Measurements from ENCODE around the gene C5AR1. TPM values are rescaled to one million over a fixed set of nuclear protein-coding genes. Genes with fewer than 3 reads are reported as not detected.
A peak's percentile ranks its signal among the peaks of the same experiment; 100 is the strongest.

C5AR1 gene
- polyA plus RNA-seq, 3 donors = 143 to 1,132 (median 320) TPM

DNA sequence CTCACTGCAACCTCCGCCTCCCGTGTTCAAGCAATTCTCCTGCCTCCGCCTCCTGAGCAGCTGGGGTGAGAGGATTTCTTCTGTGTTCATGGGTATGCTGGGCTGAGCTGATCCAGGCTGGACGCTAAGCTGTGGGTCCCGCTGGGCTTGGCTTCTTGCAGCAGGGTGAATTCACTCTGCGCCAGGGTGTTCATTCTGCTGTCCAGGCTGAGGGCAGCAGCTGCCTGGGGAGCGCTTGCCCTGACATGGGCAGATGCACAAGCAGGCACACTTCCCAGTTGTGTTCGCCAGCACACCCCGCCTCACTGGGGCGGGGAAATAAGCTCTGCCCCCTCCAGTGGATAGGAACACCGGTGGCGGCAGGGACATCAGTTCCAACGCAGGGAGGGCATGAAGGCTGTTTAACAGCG lies 42.3 kb upstream of the C5AR1 start:
- WGBS (ENCODE audit: insufficient coverage) = 94% methylated on average over 9 of the region's 14 CpGs

DNA sequence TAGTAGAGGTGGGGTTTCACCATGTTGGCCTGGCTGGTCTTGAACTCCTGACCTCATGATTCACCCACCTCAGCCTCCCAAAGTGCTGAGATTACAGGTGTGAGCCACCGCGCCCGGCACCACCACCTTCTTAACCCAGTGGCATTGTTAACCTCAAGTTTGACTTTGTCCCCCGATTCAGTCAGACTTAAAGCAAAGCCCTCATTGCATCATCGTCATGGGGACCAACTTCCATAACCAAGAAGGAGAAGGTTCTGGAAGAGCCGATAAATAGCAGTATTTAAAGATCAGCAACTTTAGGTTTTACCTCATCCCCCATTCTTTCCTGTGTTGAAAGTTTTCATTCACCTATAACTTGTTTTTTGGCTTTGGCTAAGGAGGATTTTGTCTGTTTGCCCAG lies 41.6 kb upstream of the C5AR1 start:
- Mint-ChIP-seq H3K27me3 (ENCODE audit: low read depth in 3 of 3) (no peaks in the 10 kb centered on the region), H3K9me3 (no peaks in the 10 kb centered on the region), H3K27ac (peak overlapping the region in 1 of 7 donors; percentile 36), H3K36me3 (peaks cover 60 to 83% of the 10 kb centered on the region in 2 donors), H3K4me3 (no peak overlapping the region), H3K4me1 (peaks cover 15% of the 10 kb centered on the region)
- 89% methylated on average over 5 of the region's 6 CpGs for WGBS (ENCODE audit: insufficient coverage)
- Histone ChIP-seq H4K20me1 (ENCODE audit: insufficient read depth, low read length) (peaks cover 4% of the 10 kb centered on the region), H3K9me3 (replicated peaks in 1 of 2; ENCODE audit: control insufficient read depth in 1 of 2, insufficient read depth in 1 of 2, low read length in 2 of 2) (no peaks in the 10 kb centered on the region), H3K4me1 (ENCODE audit: control insufficient read depth in 1 of 2, insufficient read depth in 2 of 2, low read length in 2 of 2) (peaks cover 7 to 16% of the 10 kb centered on the region in 2 donors), H3K36me3 (replicated peaks in 1 of 2; ENCODE audit: control insufficient read depth in 1 of 2, insufficient read depth in 2 of 2, low read length in 2 of 2) (peaks cover 65 to 71% of the 10 kb centered on the region in 2 donors), H3K79me2 (ENCODE audit: insufficient read depth, low read length) (no peaks in the 10 kb centered on the region), H3K9ac (ENCODE audit: insufficient read depth, low read length, poor library complexity, severe bottlenecking) (no peak overlapping the region), H3K27ac (ENCODE audit: low read depth in 1 of 2, low read length in 2 of 2) (no peak overlapping the region), H3K27me3 (ENCODE audit: control insufficient read depth in 2 of 2, insufficient read depth in 2 of 2, low read length in 2 of 2) (no peaks in the 10 kb centered on the region), H3K4me3 (replicated peaks in 1 of 3; ENCODE audit: low read depth in 2 of 3, low read length in 3 of 3) (no peak overlapping the region), H3K4me2 (replicated peaks; ENCODE audit: extremely low read depth, low read length, poor library complexity, severe bottlenecking) (no peak overlapping the region), H2AFZ (ENCODE audit: insufficient read depth, low read depth, low read length, poor library complexity, severe bottlenecking) (no peak overlapping the region)
- intact Hi-C loops (cut with micrococcal nuclease) = no loop called here
- TF ChIP-seq, protein P1, sequence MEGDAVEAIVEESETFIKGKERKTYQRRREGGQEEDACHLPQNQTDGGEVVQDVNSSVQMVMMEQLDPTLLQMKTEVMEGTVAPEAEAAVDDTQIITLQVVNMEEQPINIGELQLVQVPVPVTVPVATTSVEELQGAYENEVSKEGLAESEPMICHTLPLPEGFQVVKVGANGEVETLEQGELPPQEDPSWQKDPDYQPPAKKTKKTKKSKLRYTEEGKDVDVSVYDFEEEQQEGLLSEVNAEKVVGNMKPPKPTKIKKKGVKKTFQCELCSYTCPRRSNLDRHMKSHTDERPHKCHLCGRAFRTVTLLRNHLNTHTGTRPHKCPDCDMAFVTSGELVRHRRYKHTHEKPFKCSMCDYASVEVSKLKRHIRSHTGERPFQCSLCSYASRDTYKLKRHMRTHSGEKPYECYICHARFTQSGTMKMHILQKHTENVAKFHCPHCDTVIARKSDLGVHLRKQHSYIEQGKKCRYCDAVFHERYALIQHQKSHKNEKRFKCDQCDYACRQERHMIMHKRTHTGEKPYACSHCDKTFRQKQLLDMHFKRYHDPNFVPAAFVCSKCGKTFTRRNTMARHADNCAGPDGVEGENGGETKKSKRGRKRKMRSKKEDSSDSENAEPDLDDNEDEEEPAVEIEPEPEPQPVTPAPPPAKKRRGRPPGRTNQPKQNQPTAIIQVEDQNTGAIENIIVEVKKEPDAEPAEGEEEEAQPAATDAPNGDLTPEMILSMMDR (IDR thresholded peaks at IDR 0.05) = no peak
- DNase-seq = no peak

More for the DNA sequence above, 42.3 kb upstream of the C5AR1 start:
- Histone ChIP-seq H3K4me1 (ENCODE audit: control insufficient read depth in 1 of 2, insufficient read depth in 2 of 2, low read length in 2 of 2) (peaks cover under 1 to 9% of the 10 kb centered on the region in 2 donors), H3K9me3 (replicated peaks in 1 of 2; ENCODE audit: control insufficient read depth in 1 of 2, insufficient read depth in 1 of 2, low read length in 2 of 2) (no peaks in the 10 kb centered on the region), H3K9ac (ENCODE audit: insufficient read depth, low read length, poor library complexity, severe bottlenecking) (no peak overlapping the region), H3K27ac (ENCODE audit: low read depth in 1 of 2, low read length in 2 of 2) (no peak overlapping the region), H3K27me3 (ENCODE audit: control insufficient read depth in 2 of 2, insufficient read depth in 2 of 2, low read length in 2 of 2) (no peaks in the 10 kb centered on the region), H3K36me3 (replicated peaks in 1 of 2; ENCODE audit: control insufficient read depth in 1 of 2, insufficient read depth in 2 of 2, low read length in 2 of 2) (peaks cover 70 to 78% of the 10 kb centered on the region in 2 donors), H4K20me1 (ENCODE audit: insufficient read depth, low read length) (peaks cover 8% of the 10 kb centered on the region), H2AFZ (ENCODE audit: insufficient read depth, low read depth, low read length, poor library complexity, severe bottlenecking) (no peak overlapping the region), H3K4me2 (replicated peaks; ENCODE audit: extremely low read depth, low read length, poor library complexity, severe bottlenecking) (no peak overlapping the region), H3K4me3 (replicated peaks in 1 of 3; ENCODE audit: low read depth in 2 of 3, low read length in 3 of 3) (no peak overlapping the region), H3K79me2 (ENCODE audit: insufficient read depth, low read length) (no peaks in the 10 kb centered on the region)
- Mint-ChIP-seq H3K4me1 (peaks cover 9% of the 10 kb centered on the region), H3K36me3 (peaks cover 64 to 89% of the 10 kb centered on the region in 2 donors), H3K27ac (peak overlapping the region in 2 of 7 donors; percentile 12 to 36), H3K27me3 (ENCODE audit: low read depth in 3 of 3) (no peaks in the 10 kb centered on the region), H3K9me3 (no peaks in the 10 kb centered on the region), H3K4me3 (no peak overlapping the region)
- intact Hi-C loops (cut with micrococcal nuclease) = no loop called here
- TF ChIP-seq, protein P1 (IDR thresholded peaks at IDR 0.05) = no peak
- DNase-seq = no peak
